Bronchus fibroblast of lung (primary cell): Measurements from ENCODE around the gene ADARB2. TPM values are rescaled to one million over a fixed set of nuclear protein-coding genes. Genes with fewer than 3 reads are reported as not detected.

Source experiments
- total RNA-seq: library from RNA; depleted of rRNA; stranded (reverse); fragments of >200 nt; gene quantifications from 2 replicates; pipeline ENCODE4 v1.2.3, GENCODE V29; 2015

Gene ADARB2
- total RNA-seq = not detected in 2 replicates

DNA sequence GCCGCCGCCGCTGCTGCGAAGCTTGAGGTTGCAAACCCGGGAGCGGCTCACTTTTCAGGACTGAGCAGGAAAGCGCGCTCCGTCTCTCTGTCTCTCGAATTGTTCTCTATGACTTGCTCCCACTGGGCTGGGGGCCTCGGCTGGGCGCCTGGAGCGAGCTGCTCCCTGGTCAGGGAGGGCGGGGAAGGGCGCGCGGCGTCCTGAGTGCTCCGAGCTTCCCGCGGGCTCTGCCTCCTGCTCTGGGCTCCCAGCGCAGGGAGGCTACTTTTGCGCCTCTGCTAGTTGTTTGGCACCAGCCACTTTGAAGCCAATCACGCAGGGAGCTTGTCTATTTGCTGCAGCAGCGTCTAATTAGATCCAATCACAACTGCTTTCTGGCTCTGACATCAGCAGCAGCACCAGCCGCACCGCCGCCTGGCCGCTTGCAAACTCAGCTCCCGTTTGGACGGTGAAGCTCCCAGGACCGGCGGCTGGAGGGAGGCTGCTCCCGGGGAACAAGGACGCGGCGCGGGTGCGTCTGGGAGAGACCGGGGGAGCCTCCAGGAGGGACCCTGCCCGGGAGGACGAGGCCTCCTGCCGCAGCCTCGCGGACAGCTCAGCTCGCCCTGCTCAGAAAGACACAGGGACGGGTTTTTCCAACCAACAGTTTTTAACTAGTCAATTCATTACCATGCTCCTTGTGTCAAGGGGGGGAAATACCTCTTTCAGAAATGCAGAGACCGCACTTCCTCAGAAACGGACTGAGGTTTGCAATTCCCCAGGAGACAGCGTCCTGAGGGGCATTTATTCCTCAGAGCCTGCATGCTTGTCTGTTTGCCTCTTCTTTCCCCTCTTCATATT is at the start of gene ADARB2:
TSS of gene ADARB2 (minus strand) at position 304 of the 840 bp plus-strand sequence.

